Astrocyte (in vitro differentiated cells and primary cell): ENCODE measurements around the gene NECTIN4.

Source experiments
- EZH2 ChIP-seq: IDR thresholded peaks from 2 replicates; pipeline ENCODE4 v1.6.1; 2012; ENCODE audit warnings: mild to moderate bottlenecking, low read length, inconsistent platforms; ENCODE audit not compliant: insufficient read depth
- TF ChIP-seq, protein P1 (sequence below): IDR thresholded peaks from 2 replicates; pipeline ENCODE4 v1.5.1; 2011; ENCODE audit warnings: low read depth, mild to moderate bottlenecking, inconsistent platforms, low read length, moderate library complexity; ENCODE audit not compliant: insufficient read depth

DNA sequence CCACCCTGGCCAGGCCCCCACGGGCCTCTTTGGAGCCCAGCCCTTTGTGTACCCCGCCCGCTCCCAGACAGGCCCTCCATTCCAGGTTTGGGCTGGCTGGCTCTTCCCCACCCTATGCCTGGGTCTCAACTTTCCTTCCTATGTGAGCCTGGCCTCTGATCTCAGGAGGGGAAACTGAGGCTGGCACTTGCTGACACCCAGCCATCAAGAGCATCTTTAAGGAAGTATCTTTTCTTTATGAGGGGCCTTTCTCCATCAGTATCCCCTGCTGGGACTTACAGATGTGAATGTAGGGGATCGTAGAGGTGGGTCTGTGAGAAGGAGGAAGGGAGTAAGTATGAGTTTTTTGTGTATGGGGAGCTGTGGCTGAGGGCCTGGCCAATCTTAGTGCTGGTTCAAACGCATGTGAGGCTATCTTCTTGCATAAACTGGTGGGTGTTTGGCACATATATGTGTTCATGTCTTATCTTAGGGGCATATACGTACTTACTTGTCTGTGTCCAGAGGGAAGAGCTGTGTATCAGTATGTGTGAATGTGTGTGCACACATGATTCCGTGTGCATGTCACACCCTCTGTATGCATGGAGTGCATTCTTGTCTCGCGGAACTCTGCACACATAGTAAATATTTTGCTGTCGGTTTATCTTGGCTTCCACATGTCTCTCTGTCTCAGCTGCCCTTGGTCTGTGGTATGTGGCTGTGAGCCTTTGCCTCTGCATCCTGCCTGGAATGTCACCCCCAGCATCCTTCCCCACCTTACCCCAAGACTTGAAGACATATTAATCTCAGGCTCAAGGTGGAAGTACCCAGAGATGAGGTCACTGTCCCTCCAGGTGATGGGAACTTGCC, 5.4 kb downstream of the NECTIN4 start:
- TF ChIP-seq, protein P1, sequence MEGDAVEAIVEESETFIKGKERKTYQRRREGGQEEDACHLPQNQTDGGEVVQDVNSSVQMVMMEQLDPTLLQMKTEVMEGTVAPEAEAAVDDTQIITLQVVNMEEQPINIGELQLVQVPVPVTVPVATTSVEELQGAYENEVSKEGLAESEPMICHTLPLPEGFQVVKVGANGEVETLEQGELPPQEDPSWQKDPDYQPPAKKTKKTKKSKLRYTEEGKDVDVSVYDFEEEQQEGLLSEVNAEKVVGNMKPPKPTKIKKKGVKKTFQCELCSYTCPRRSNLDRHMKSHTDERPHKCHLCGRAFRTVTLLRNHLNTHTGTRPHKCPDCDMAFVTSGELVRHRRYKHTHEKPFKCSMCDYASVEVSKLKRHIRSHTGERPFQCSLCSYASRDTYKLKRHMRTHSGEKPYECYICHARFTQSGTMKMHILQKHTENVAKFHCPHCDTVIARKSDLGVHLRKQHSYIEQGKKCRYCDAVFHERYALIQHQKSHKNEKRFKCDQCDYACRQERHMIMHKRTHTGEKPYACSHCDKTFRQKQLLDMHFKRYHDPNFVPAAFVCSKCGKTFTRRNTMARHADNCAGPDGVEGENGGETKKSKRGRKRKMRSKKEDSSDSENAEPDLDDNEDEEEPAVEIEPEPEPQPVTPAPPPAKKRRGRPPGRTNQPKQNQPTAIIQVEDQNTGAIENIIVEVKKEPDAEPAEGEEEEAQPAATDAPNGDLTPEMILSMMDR = no peak
- TF ChIP-seq EZH2 = no peak
